OCI-LY3 (cell line): ENCODE data around the gene ARHGAP42.
"Not testable (repeated sequence)": the region's sequence is repeated elsewhere in the genome, so short reads cannot be mapped to it uniquely, and the experiment has no call there.

Source experiments
- H2AFZ ChIP-seq: fragments of 200-600, 300-600 bp; shearing (Covaris generic); 2 replicates; pipeline ENCODE4 v1.6.0; 2014; ENCODE audit warnings: antibody characterized with exemption, low read depth, low read length
- H3K27ac ChIP-seq: fragments of 200-600, 300-600 bp; sonication (generic); 2 replicates; pipeline ENCODE4 v1.5.1; 2014; ENCODE audit warnings: mild to moderate bottlenecking, low read length, moderate library complexity, mixed read lengths
- H3K27me3 ChIP-seq: fragments of 200-600, 300-600 bp; sonication (generic); 2 replicates; pipeline ENCODE4 v1.6.1; 2014; ENCODE audit warnings: low read depth, low read length, mixed read lengths
- H3K36me3 ChIP-seq: fragments of 200-600, 300-600 bp; sonication (generic); replicated peaks from 2 replicates; pipeline ENCODE3; 2014; ENCODE audit warnings: low read depth, low read length, mixed read lengths
- H3K4me1 ChIP-seq: fragments of 300-600, 200-600 bp; sonication (generic); 2 replicates; pipeline ENCODE4 v1.6.1; 2014; ENCODE audit warnings: low read length, mixed read lengths
- H3K4me2 ChIP-seq: fragments of 200-600, 300-600 bp; sonication (generic); 2 replicates; pipeline ENCODE4 v1.6.1; 2014; ENCODE audit warnings: low read length, mixed read lengths
- H3K4me3 ChIP-seq: fragments of 300-600, 200-600 bp; sonication (generic); 2 replicates; pipeline ENCODE4 v1.5.1; 2014; ENCODE audit warnings: antibody characterized with exemption, mild to moderate bottlenecking, low read length, moderate library complexity
- H3K79me2 ChIP-seq: fragments of 300-600, 200-600 bp; shearing (Covaris generic); 2 replicates; pipeline ENCODE4 v1.6.1; 2014; ENCODE audit warnings: mild to moderate bottlenecking, low read length, mixed read lengths
- H3K9ac ChIP-seq: fragments of 300-600, 200-600 bp; shearing (Covaris generic); 2 replicates; pipeline ENCODE4 v1.6.0; 2014; ENCODE audit warnings: mild to moderate bottlenecking, low read length, moderate library complexity
- H3K9me3 ChIP-seq: fragments of 200-600, 300-600 bp; shearing (Covaris generic); 2 replicates; pipeline ENCODE4 v1.6.1; 2014; ENCODE audit warnings: low read length, mixed read lengths; ENCODE audit not compliant: insufficient read depth
- H4K20me1 ChIP-seq: fragments of 200-600, 300-600 bp; sonication (generic); 2 replicates; pipeline ENCODE4 v1.6.1; 2016; ENCODE audit warnings: low read length, mixed read lengths; ENCODE audit not compliant: insufficient read depth
- CTCF ChIP-seq: fragments of 200-600, 300-600 bp; sonication (generic); IDR thresholded peaks from 2 replicates; pipeline ENCODE4 v1.5.1; 2014; ENCODE audit warnings: antibody characterized with exemption, low read length, low read depth
- EZH2phosphoT487 ChIP-seq: fragments of 200-600 bp; shearing (Covaris generic); IDR thresholded peaks from 2 replicates; pipeline ENCODE4 v1.6.1; 2018; ENCODE audit warnings: antibody characterized with exemption, mixed run types, low read depth

Gene ARHGAP42

GRCh38 chr11:100647861-100648260 is 39.2 kb upstream of the ARHGAP42 start:
- H3K4me1 ChIP-seq = no peaks in the 10 kb centered on the region
- no peak overlapping the region for H2AFZ ChIP-seq
- no peak overlapping the region for H3K4me3 ChIP-seq
- no peaks in the 10 kb centered on the region for H3K79me2 ChIP-seq
- H3K27me3 ChIP-seq = no peaks in the 10 kb centered on the region
- H4K20me1 ChIP-seq = no peaks in the 10 kb centered on the region
- H3K9ac ChIP-seq = no peak overlapping the region
- H3K9me3 ChIP-seq = no peaks in the 10 kb centered on the region
- TF ChIP-seq CTCF = no peak
- TF ChIP-seq EZH2phosphoT487 = no peak
- H3K27ac ChIP-seq = no peak overlapping the region
- no peaks in the 10 kb centered on the region for H3K36me3 ChIP-seq
- no peak overlapping the region for H3K4me2 ChIP-seq

GRCh38 chr11:100663583-100663982 is 23.5 kb upstream of the ARHGAP42 start:
- Histone ChIP-seq H2AFZ (no peak overlapping the region), H3K4me3 (no peak overlapping the region), H3K4me2 (no peak overlapping the region), H3K4me1 (no peaks in the 10 kb centered on the region), H3K27me3 (no peaks in the 10 kb centered on the region), H3K9ac (no peak overlapping the region), H3K27ac (no peak overlapping the region), H3K9me3 (no peaks in the 10 kb centered on the region), H3K36me3 (no peaks in the 10 kb centered on the region), H3K79me2 (no peaks in the 10 kb centered on the region), H4K20me1 (no peaks in the 10 kb centered on the region)
- TF ChIP-seq CTCF (no peak), EZH2phosphoT487 (no peak)

- Histone ChIP-seq H4K20me1 (no peaks in the 10 kb centered on the region), H3K9me3 (no peaks in the 10 kb centered on the region), H3K79me2 (no peaks in the 10 kb centered on the region), H3K4me2 (no peak overlapping the region), H3K4me3 (no peak overlapping the region), H2AFZ (no peak overlapping the region), H3K27me3 (no peaks in the 10 kb centered on the region), H3K9ac (no peak overlapping the region), H3K4me1 (no peaks in the 10 kb centered on the region), H3K36me3 (no peaks in the 10 kb centered on the region), H3K27ac (no peak overlapping the region)
- TF ChIP-seq EZH2phosphoT487 (no peak), CTCF (no peak)
These were observed 23.1 kb upstream of the ARHGAP42 start for GRCh38 chr11:100663996-100664395.

GRCh38 chr11:100666816-100667215 is 20.3 kb upstream of the ARHGAP42 start:
- not testable (repeated sequence) for H3K9ac ChIP-seq, H2AFZ ChIP-seq, H3K4me2 ChIP-seq, H4K20me1 ChIP-seq, H3K4me1 ChIP-seq, H3K9me3 ChIP-seq, H3K79me2 ChIP-seq, H3K27ac ChIP-seq, H3K27me3 ChIP-seq, H3K4me3 ChIP-seq, H3K36me3 ChIP-seq

GRCh38 chr11:100667449-100667848 is 19.6 kb upstream of the ARHGAP42 start:
- Histone ChIP-seq H3K27me3 (0 out of 2 replicates have a peak, but pooled peaks cover 4% of the 10 kb centered on the region), H3K27ac (no peak overlapping the region), H2AFZ (no peak overlapping the region), H3K36me3 (no peaks in the 10 kb centered on the region), H3K79me2 (no peaks in the 10 kb centered on the region), H3K9ac (no peak overlapping the region), H3K4me1 (peaks cover 5% of the 10 kb centered on the region), H4K20me1 (no peaks in the 10 kb centered on the region), H3K4me3 (no peak overlapping the region), H3K9me3 (no peaks in the 10 kb centered on the region), H3K4me2 (no peak overlapping the region)
- TF ChIP-seq CTCF (no peak), EZH2phosphoT487 (no peak)
